Measurements from ENCODE around the gene SMG1.
"Not testable (repeated sequence)": the region's sequence is repeated elsewhere in the genome, so short reads cannot be mapped to it uniquely, and the experiment has no call there.

Gene SMG1

GRCh38 chr16:18958621-18959029 is 32.4 kb upstream of the SMG1 start (continued):
- TF ChIP-seq, protein P1, sequence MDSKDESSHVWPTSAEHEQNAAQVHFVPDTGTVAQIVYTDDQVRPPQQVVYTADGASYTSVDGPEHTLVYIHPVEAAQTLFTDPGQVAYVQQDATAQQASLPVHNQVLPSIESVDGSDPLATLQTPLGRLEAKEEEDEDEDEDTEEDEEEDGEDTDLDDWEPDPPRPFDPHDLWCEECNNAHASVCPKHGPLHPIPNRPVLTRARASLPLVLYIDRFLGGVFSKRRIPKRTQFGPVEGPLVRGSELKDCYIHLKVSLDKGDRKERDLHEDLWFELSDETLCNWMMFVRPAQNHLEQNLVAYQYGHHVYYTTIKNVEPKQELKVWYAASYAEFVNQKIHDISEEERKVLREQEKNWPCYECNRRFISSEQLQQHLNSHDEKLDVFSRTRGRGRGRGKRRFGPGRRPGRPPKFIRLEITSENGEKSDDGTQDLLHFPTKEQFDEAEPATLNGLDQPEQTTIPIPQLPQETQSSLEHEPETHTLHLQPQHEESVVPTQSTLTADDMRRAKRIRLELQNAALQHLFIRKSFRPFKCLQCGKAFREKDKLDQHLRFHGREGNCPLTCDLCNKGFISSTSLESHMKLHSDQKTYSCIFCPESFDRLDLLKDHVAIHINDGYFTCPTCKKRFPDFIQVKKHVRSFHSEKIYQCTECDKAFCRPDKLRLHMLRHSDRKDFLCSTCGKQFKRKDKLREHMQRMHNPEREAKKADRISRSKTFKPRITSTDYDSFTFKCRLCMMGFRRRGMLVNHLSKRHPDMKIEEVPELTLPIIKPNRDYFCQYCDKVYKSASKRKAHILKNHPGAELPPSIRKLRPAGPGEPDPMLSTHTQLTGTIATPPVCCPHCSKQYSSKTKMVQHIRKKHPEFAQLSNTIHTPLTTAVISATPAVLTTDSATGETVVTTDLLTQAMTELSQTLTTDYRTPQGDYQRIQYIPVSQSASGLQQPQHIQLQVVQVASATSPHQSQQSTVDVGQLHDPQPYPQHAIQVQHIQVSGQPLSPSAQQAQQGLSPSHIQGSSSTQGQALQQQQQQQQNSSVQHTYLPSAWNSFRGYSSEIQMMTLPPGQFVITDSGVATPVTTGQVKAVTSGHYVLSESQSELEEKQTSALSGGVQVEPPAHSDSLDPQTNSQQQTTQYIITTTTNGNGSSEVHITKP (tag by site-specific recombination; IDR thresholded peaks at IDR 0.05), result peak; percentile 89

GRCh38 chr16:18956658-18957241 is 30.5 kb upstream of the SMG1 start:
- H3K9me3 ChIP-seq (ENCODE audit: control insufficient read depth, insufficient read depth, low read depth, low read length); H3K4me3 ChIP-seq (ENCODE audit: low read depth, low read length); POLR2A ChIA-PET; H3K4me1 ChIP-seq (ENCODE audit: control insufficient read depth, insufficient read depth, low read length); H3K27ac ChIP-seq (ENCODE audit: extremely low read depth, low read depth, low read length); H3K36me3 ChIP-seq (ENCODE audit: control insufficient read depth in 2 of 2, insufficient read depth in 1 of 2, low read length in 2 of 2): not testable (repeated sequence)
- CTCF ChIA-PET, result interaction anchor here (0.6 to 3.2 kb wide), 2 partner anchors 12 to 222 kb away, joined by 5 to 14 read pairs; no protein-coding TSS in a partner anchor

DNA sequence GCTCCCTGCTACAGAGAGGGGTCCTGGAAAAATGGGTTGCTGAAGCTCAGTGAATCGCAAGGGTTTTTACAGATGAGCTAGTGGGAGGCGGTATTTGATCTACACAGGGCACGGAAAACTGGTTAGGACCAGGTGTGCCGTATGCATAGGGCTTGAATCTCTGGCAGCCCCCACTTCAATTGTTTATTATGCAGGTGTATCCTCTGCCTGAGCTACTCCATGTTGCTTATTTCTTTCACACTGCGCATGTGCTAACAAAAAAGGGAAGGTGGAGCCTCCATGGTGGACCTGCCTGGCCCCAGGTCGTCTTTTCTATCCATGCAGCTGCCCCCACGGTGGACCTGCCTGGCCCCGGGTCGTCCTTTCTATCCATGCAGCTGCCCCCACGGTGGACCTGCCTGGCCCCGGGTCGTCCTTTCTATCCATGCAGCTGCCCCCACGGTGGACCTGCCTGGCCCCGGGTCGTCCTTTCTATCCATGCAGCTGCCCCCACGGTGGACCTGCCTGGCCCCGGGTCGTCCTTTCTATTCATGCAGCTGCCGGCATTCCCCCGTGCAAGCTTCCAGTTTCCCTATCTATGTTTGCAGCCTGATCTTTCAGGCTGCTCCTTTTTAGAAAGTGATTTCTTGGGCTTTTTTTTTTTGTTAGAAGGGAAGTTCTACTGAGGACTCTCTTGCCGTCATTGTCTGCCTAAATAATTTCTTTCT is 29.8 kb upstream of the SMG1 start:
- POLR2A ChIA-PET; H3K4me3 ChIP-seq (ENCODE audit: low read depth, low read length): not testable (repeated sequence)
- CTCF ChIA-PET, result interaction anchor here (0.7 to 0.8 kb wide), 2 partner anchors 10 to 154 kb away, joined by 3 read pairs; no protein-coding TSS in a partner anchor

DNA sequence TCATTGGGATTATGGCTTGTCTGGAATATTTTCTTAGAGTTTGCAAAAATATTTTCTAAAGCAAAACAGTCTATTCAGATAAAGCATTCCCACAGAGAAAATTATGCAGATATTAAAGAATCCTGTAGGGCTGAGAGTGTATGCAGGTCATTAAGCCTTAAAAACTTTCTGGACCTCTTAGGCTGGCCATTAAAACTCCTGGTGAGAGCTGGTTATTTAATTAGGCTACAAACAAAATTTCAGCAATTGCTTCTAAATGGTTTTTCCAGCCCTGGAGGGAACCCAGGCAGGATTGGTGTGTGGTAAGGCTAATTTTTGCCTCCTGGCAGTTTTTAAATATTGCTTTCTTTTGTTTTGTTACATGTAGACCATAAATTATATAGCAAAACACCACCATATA is 27.3 kb upstream of the SMG1 start:
- ChIA-PET POLR2A (interaction anchor here (1.4 to 1.5 kb wide), 2 partner anchors 152 to 163 kb away, joined by 3 to 5 read pairs; partner anchors contain the start of genes ARL6IP1 and RPS15A), CTCF (interaction anchor here (1.5 kb wide), 1 partner anchor 16 kb away, joined by 6 read pairs; no protein-coding TSS in a partner anchor)
- no peak overlapping the region for H3K27ac ChIP-seq (ENCODE audit: extremely low read depth, low read depth, low read length)
- H3K4me3 ChIP-seq (ENCODE audit: low read depth, low read length), result no peak overlapping the region
- H3K4me1 ChIP-seq (ENCODE audit: control insufficient read depth, insufficient read depth, low read length), result no peaks in the 10 kb centered on the region
- no peaks in the 10 kb centered on the region for H3K36me3 ChIP-seq (ENCODE audit: control insufficient read depth in 2 of 2, insufficient read depth in 1 of 2, low read length in 2 of 2)
- H3K9me3 ChIP-seq (ENCODE audit: control insufficient read depth, insufficient read depth, low read depth, low read length), result no peaks in the 10 kb centered on the region
- TF ChIP-seq ZBTB8A (tag by site-specific recombination; IDR thresholded peaks at IDR 0.05) (0 out of 2 replicates have a peak, but pooled peaks have one; percentile 20), ZIC2 (tag by site-specific recombination; IDR thresholded peaks at IDR 0.05) (peak; percentile 52), ZNF398 (tag by site-specific recombination; IDR thresholded peaks at IDR 0.05) (no peak), ZNF239 (tag by site-specific recombination; IDR thresholded peaks at IDR 0.05) (no peak), ZNF677 (tag by site-specific recombination; IDR thresholded peaks at IDR 0.05) (no peak), ZNF211 (tag by site-specific recombination; IDR thresholded peaks at IDR 0.05; ENCODE audit: low read depth) (no peak), ZNF214 (tag by site-specific recombination; IDR thresholded peaks at IDR 0.05; ENCODE audit: borderline replicate concordance) (no peak), GLIS1 (tag by site-specific recombination; IDR thresholded peaks at IDR 0.05) (0 out of 2 replicates have a peak, but pooled peaks have one; percentile 19), ZNF747 (tag by site-specific recombination; IDR thresholded peaks at IDR 0.05) (no peak), SP7 (tag by site-specific recombination; IDR thresholded peaks at IDR 0.05) (no peak), ZNF621 (tag by site-specific recombination; IDR thresholded peaks at IDR 0.05) (no peak), KLF16 (tag by site-specific recombination; IDR thresholded peaks at IDR 0.05) (no peak)
- TF ChIP-seq, protein P2, sequence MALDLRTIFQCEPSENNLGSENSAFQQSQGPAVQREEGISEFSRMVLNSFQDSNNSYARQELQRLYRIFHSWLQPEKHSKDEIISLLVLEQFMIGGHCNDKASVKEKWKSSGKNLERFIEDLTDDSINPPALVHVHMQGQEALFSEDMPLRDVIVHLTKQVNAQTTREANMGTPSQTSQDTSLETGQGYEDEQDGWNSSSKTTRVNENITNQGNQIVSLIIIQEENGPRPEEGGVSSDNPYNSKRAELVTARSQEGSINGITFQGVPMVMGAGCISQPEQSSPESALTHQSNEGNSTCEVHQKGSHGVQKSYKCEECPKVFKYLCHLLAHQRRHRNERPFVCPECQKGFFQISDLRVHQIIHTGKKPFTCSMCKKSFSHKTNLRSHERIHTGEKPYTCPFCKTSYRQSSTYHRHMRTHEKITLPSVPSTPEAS (tag by site-specific recombination; IDR thresholded peaks at IDR 0.05), result no peak
- TF ChIP-seq, protein P3, sequence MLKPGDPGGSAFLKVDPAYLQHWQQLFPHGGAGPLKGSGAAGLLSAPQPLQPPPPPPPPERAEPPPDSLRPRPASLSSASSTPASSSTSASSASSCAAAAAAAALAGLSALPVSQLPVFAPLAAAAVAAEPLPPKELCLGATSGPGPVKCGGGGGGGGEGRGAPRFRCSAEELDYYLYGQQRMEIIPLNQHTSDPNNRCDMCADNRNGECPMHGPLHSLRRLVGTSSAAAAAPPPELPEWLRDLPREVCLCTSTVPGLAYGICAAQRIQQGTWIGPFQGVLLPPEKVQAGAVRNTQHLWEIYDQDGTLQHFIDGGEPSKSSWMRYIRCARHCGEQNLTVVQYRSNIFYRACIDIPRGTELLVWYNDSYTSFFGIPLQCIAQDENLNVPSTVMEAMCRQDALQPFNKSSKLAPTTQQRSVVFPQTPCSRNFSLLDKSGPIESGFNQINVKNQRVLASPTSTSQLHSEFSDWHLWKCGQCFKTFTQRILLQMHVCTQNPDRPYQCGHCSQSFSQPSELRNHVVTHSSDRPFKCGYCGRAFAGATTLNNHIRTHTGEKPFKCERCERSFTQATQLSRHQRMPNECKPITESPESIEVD (tag by site-specific recombination; IDR thresholded peaks at IDR 0.05), result peak; percentile 71
- TF ChIP-seq, protein P4, sequence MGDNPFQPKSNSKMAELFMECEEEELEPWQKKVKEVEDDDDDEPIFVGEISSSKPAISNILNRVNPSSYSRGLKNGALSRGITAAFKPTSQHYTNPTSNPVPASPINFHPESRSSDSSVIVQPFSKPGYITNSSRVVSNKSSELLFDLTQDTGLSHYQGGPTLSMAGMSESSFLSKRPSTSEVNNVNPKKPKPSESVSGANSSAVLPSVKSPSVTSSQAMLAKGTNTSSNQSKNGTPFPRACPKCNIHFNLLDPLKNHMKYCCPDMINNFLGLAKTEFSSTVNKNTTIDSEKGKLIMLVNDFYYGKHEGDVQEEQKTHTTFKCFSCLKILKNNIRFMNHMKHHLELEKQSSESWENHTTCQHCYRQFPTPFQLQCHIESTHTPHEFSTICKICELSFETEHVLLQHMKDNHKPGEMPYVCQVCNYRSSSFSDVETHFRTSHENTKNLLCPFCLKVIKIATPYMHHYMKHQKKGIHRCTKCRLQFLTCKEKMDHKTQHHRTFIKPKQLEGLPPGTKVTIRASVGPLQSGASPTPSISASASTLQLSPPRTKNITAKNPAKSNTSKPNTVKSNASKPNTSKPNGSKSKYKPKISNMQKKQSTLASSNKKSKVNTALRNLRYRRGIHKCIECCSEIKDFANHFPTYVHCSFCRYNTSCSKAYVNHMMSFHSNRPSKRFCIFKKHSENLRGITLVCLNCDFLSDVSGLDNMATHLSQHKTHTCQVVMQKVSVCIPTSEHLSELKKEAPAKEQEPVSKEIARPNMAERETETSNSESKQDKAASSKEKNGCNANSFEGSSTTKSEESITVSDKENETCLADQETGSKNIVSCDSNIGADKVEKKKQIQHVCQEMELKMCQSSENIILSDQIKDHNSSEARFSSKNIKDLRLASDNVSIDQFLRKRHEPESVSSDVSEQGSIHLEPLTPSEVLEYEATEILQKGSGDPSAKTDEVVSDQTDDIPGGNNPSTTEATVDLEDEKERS (tag by site-specific recombination; IDR thresholded peaks at IDR 0.05), result no peak

More for the DNA sequence above, 29.8 kb upstream of the SMG1 start:
- not testable (repeated sequence) for H3K36me3 ChIP-seq (ENCODE audit: control insufficient read depth in 2 of 2, insufficient read depth in 1 of 2, low read length in 2 of 2); H3K27ac ChIP-seq (ENCODE audit: extremely low read depth, low read depth, low read length); H3K9me3 ChIP-seq (ENCODE audit: control insufficient read depth, insufficient read depth, low read depth, low read length); H3K4me1 ChIP-seq (ENCODE audit: control insufficient read depth, insufficient read depth, low read length)

Measured in HEK293 (cell line).